Astrocyte (in vitro differentiated cells and primary cell): ENCODE results near the gene DGKI. TPM values are rescaled to one million over a fixed set of nuclear protein-coding genes. Genes with fewer than 3 reads are reported as not detected.

Source experiments
- DNase-seq: peaks from one replicate; pipeline ENCODE4 v3.0.0-alpha.2; 2010; ENCODE audit warnings: low read depth
- FAIRE-seq: peaks from 2 replicates; lab custom pipeline; 2011; peaks lifted over from hg19 to GRCh38; lab: Jason Lieb, UNC
- H2AFZ ChIP-seq: 2 replicates; pipeline ENCODE4 v1.6.0; 2012; ENCODE audit warnings: low read depth, low read length, inconsistent platforms
- H3K27ac ChIP-seq: 2 replicates; pipeline ENCODE4 v1.5.1; 2011; ENCODE audit warnings: low read depth, low read length, inconsistent platforms
- H3K27me3 ChIP-seq: 2 replicates; pipeline ENCODE4 v1.6.0; 2011; ENCODE audit warnings: low read length, inconsistent platforms; ENCODE audit not compliant: insufficient read depth
- H3K36me3 ChIP-seq: 2 replicates; pipeline ENCODE4 v1.5.1; 2011; ENCODE audit warnings: low read length, inconsistent platforms; ENCODE audit not compliant: insufficient read depth
- H3K4me1 ChIP-seq: 2 replicates; pipeline ENCODE4 v1.5.1; 2011; ENCODE audit warnings: low read length, inconsistent platforms; ENCODE audit not compliant: insufficient read depth
- H3K4me2 ChIP-seq: 2 replicates; pipeline ENCODE4 v1.6.0; 2012; ENCODE audit warnings: low read length, inconsistent platforms
- H3K4me3 ChIP-seq: 2 replicates; pipeline ENCODE4 v1.5.1; 2011; ENCODE audit warnings: low read depth, mild to moderate bottlenecking, low read length, inconsistent platforms; ENCODE audit not compliant: insufficient read depth
- H3K79me2 ChIP-seq: 2 replicates; pipeline ENCODE4 v1.6.0; 2012; ENCODE audit warnings: mild to moderate bottlenecking, low read length, inconsistent platforms; ENCODE audit not compliant: insufficient read depth
- H3K9ac ChIP-seq: 2 replicates; pipeline ENCODE4 v1.6.0; 2012; ENCODE audit warnings: mild to moderate bottlenecking, low read length, inconsistent platforms
- H3K9me3 ChIP-seq: 2 replicates; pipeline ENCODE4 v1.5.1; 2012; ENCODE audit warnings: low read depth, mild to moderate bottlenecking, low read length, inconsistent platforms; ENCODE audit not compliant: insufficient read depth
- H4K20me1 ChIP-seq: 2 replicates; pipeline ENCODE4 v1.6.0; 2012; ENCODE audit warnings: low read length, inconsistent platforms; ENCODE audit not compliant: insufficient read depth
- H3K27ac Mint-ChIP-seq: one replicate; pipeline ENCODE4 v1.8.0; 2021; ENCODE audit warnings: mild to moderate bottlenecking, mixed read lengths; ENCODE audit not compliant: unreplicated experiment
- H3K27me3 Mint-ChIP-seq: one replicate; pipeline ENCODE4 v1.8.0; 2021; ENCODE audit warnings: low read depth, mixed read lengths; ENCODE audit not compliant: unreplicated experiment
- H3K36me3 Mint-ChIP-seq: one replicate; pipeline ENCODE4 v1.8.0; 2021; ENCODE audit warnings: low read depth, mixed read lengths; ENCODE audit not compliant: unreplicated experiment
- H3K4me1 Mint-ChIP-seq: one replicate; pipeline ENCODE4 v1.8.0; 2021; ENCODE audit warnings: low read depth, mixed read lengths; ENCODE audit not compliant: unreplicated experiment
- H3K4me3 Mint-ChIP-seq: one replicate; pipeline ENCODE4 v1.8.0; 2021; ENCODE audit warnings: mild to moderate bottlenecking, moderate library complexity, mixed read lengths; ENCODE audit not compliant: unreplicated experiment
- H3K9me3 Mint-ChIP-seq: one replicate; pipeline ENCODE4 v1.8.0; 2021; ENCODE audit warnings: mild to moderate bottlenecking, mixed read lengths; ENCODE audit not compliant: unreplicated experiment
- EZH2 ChIP-seq: IDR thresholded peaks from 2 replicates; pipeline ENCODE4 v1.6.1; 2012; ENCODE audit warnings: mild to moderate bottlenecking, low read length, inconsistent platforms; ENCODE audit not compliant: insufficient read depth
- total RNA-seq: library from RNA; stranded (reverse); gene quantifications from 2 replicates; pipeline ENCODE4 v1.2.1, GENCODE V29; 2021
- TF ChIP-seq, protein P1 (sequence below): IDR thresholded peaks from 2 replicates; pipeline ENCODE4 v1.5.1; 2011; ENCODE audit warnings: low read depth, mild to moderate bottlenecking, inconsistent platforms, low read length, moderate library complexity; ENCODE audit not compliant: insufficient read depth

The DGKI gene
- total RNA-seq, 1 donor from 2014 or later = 6.3 TPM

DNA sequence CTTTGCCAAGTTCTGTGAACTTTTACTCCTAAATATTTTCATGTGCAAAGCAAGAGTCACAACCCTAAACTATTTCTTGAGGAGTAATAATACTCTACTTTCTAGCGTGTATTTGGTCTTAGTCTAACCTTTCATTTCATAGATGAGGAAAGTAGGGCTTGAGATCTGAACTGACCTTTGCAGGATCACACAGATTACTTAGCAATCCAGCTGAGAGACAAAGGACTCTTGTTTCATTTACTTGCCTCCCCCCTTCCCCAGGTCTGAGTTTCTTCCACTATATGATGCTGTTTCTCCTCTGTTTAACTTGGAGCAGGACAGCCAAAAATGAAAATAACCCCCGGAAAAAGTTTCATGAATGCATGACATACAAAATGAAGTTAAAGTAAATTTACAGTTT lies 427.9 kb downstream of the DGKI start:
- no peaks in the 10 kb centered on the region for H3K27me3 Mint-ChIP-seq
- Histone ChIP-seq H3K36me3 (no peaks in the 10 kb centered on the region), H3K4me1 (no peaks in the 10 kb centered on the region), H3K27me3 (no peaks in the 10 kb centered on the region), H2AFZ (no peak overlapping the region), H3K4me3 (no peak overlapping the region), H4K20me1 (no peaks in the 10 kb centered on the region), H3K79me2 (no peaks in the 10 kb centered on the region), H3K9me3 (no peaks in the 10 kb centered on the region), H3K27ac (no peak overlapping the region), H3K9ac (no peak overlapping the region), H3K4me2 (no peak overlapping the region)
- peaks cover 5% of the 10 kb centered on the region for H3K9me3 Mint-ChIP-seq
- no peak for FAIRE-seq
- no peak overlapping the region for H3K27ac Mint-ChIP-seq
- peaks cover 3% of the 10 kb centered on the region for H3K36me3 Mint-ChIP-seq
- DNase-seq = no peak
- H3K4me1 Mint-ChIP-seq = no peaks in the 10 kb centered on the region
- TF ChIP-seq EZH2 = no peak
- TF ChIP-seq, protein P1, sequence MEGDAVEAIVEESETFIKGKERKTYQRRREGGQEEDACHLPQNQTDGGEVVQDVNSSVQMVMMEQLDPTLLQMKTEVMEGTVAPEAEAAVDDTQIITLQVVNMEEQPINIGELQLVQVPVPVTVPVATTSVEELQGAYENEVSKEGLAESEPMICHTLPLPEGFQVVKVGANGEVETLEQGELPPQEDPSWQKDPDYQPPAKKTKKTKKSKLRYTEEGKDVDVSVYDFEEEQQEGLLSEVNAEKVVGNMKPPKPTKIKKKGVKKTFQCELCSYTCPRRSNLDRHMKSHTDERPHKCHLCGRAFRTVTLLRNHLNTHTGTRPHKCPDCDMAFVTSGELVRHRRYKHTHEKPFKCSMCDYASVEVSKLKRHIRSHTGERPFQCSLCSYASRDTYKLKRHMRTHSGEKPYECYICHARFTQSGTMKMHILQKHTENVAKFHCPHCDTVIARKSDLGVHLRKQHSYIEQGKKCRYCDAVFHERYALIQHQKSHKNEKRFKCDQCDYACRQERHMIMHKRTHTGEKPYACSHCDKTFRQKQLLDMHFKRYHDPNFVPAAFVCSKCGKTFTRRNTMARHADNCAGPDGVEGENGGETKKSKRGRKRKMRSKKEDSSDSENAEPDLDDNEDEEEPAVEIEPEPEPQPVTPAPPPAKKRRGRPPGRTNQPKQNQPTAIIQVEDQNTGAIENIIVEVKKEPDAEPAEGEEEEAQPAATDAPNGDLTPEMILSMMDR = no peak
- H3K4me3 Mint-ChIP-seq = no peak overlapping the region

DNA sequence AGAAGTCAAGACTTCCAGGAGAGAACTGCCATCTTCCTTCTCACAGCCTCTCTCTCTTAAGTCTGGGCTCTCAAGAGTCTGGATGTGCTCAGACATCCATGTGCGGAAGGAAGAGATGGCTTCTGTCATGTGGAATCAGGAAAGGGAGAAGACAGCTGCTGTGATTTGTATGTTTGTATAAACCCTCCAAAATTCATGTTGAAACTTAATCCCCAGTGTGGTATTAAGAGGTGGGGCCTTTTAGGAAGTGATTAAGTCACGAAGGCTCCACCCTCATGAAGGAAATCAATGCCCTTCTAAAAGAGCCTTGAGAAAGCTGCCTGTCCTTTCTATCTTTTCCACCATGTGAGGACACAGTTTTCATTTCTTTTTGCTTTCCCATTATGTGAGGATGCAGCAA lies 429.3 kb downstream of the DGKI start:
- H3K36me3 Mint-ChIP-seq = peaks cover 3% of the 10 kb centered on the region
- Histone ChIP-seq H3K36me3 (no peaks in the 10 kb centered on the region), H3K4me3 (no peak overlapping the region), H3K9me3 (no peaks in the 10 kb centered on the region), H3K27ac (no peak overlapping the region), H3K27me3 (no peaks in the 10 kb centered on the region), H3K4me1 (no peaks in the 10 kb centered on the region), H3K4me2 (no peak overlapping the region), H3K9ac (no peak overlapping the region), H4K20me1 (no peaks in the 10 kb centered on the region), H3K79me2 (no peaks in the 10 kb centered on the region), H2AFZ (no peak overlapping the region)
- H3K4me1 Mint-ChIP-seq = no peaks in the 10 kb centered on the region
- DNase-seq (no peak), FAIRE-seq (no peak)
- H3K27ac Mint-ChIP-seq = no peak overlapping the region
- no peak overlapping the region for H3K4me3 Mint-ChIP-seq
- no peak for TF ChIP-seq EZH2
- H3K27me3 Mint-ChIP-seq = no peaks in the 10 kb centered on the region
- H3K9me3 Mint-ChIP-seq = peaks cover 3% of the 10 kb centered on the region

DNA sequence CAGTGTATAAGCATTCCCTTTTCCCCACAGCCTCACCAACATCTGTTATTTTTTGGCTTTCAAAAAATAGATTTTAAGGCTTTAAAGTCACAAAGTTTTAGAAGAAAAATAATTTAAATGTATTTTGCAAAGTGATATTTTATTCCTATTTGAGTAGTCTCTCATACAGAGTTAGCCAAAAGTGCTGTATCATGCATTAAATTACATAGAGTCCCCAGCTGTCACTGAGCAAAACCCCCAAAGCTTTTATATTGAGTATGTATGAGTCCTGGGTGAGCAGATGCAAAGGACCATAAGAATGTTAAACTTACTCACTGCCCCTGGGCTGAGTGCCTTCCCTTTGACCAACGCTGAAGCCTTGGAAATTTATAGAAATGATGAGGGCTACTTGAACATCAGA lies 432.9 kb downstream of the DGKI start:
- no peaks in the 10 kb centered on the region for H3K4me1 Mint-ChIP-seq
- Histone ChIP-seq H3K79me2 (no peaks in the 10 kb centered on the region), H3K36me3 (peaks cover 3% of the 10 kb centered on the region), H3K27me3 (no peaks in the 10 kb centered on the region), H3K4me3 (no peak overlapping the region), H3K4me1 (no peaks in the 10 kb centered on the region), H3K9me3 (no peaks in the 10 kb centered on the region), H3K9ac (no peak overlapping the region), H2AFZ (no peak overlapping the region), H3K27ac (no peak overlapping the region), H3K4me2 (no peak overlapping the region), H4K20me1 (no peaks in the 10 kb centered on the region)
- H3K36me3 Mint-ChIP-seq = peaks cover 3% of the 10 kb centered on the region
- H3K27ac Mint-ChIP-seq = no peak overlapping the region
- DNase-seq (no peak), FAIRE-seq (no peak)
- no peaks in the 10 kb centered on the region for H3K9me3 Mint-ChIP-seq
- TF ChIP-seq, protein P1 = no peak
- TF ChIP-seq EZH2 = no peak
- H3K27me3 Mint-ChIP-seq = no peaks in the 10 kb centered on the region
- no peak overlapping the region for H3K4me3 Mint-ChIP-seq
